Skeletal muscle tissue (tissue), 4 donors: ENCODE data around the gene PRRX1. TPM values are rescaled to one million over a fixed set of nuclear protein-coding genes. Genes with fewer than 3 reads are reported as not detected.
A peak's percentile ranks its signal among the peaks of the same experiment; 100 is the strongest.

Source experiments
- H3K27ac ChIP-seq: one replicate; pipeline ENCODE4 v1.7.0; 2013; ENCODE audit warnings: mild to moderate bottlenecking, low read depth, low read length, inconsistent platforms
- H3K27me3 ChIP-seq, 3 donors: one replicate each; pipeline ENCODE4 v1.7.0; 2013; ENCODE audit warnings: low read length in 3 of 3; ENCODE audit not compliant: control insufficient read depth in 3 of 3, insufficient read depth in 3 of 3
- H3K36me3 ChIP-seq, 3 donors: one replicate each; pipeline ENCODE4 v1.7.0; 2013; ENCODE audit warnings: low read length in 3 of 3; ENCODE audit not compliant: control insufficient read depth in 3 of 3, insufficient read depth in 3 of 3
- H3K4me1 ChIP-seq, 3 donors: one replicate each; pipeline ENCODE4 v1.7.0; 2013; ENCODE audit warnings: low read length in 3 of 3, mild to moderate bottlenecking in 3 of 3; ENCODE audit not compliant: control insufficient read depth in 3 of 3, insufficient read depth in 3 of 3
- H3K4me3 ChIP-seq, 3 donors: one replicate each; pipeline ENCODE4 v1.7.0; 2013; ENCODE audit warnings: low read length in 3 of 3
- H3K9ac ChIP-seq, 3 donors: one replicate each; pipeline ENCODE4 v1.7.0; 2013; ENCODE audit warnings: low read length in 3 of 3, mild to moderate bottlenecking in 3 of 3, moderate library complexity in 2 of 3, low read depth in 1 of 3
- H3K9me3 ChIP-seq, 3 donors: one replicate each; pipeline ENCODE4 v1.7.0; 2013; ENCODE audit warnings: low read length in 3 of 3; ENCODE audit not compliant: control insufficient read depth in 3 of 3
- total RNA-seq: library from RNA; depleted of rRNA; stranded (reverse); fragments of >200 nt; gene quantifications from one replicate; pipeline ENCODE4 v1.2.3, GENCODE V29; 2014
- donor health status: Osteomylitis.

Gene PRRX1
- total RNA-seq, 1 donor from 2014 or later: 127 TPM

DNA sequence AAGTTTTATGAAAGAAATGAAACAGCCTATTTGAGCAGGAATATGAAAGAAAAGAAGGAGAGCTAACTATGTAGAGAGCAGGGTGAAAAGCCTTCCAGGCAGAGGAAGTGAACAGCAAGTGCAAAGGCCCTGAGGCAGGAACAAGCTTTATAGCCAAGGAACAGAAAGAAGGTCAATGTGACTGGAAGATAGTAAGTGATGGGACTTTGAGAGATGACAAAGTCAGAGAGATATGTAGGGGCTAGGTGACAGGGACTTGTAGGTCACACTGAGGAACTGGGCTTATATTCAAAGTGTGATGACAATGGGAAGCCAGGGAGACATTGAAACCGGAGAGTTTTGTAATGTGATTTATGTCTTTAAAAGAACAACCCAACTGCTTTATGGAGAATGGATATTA, 18.9 kb downstream of the PRRX1 start:
- Histone ChIP-seq H3K27me3 (no peaks in the 10 kb centered on the region), H3K9ac (no peak overlapping the region), H3K36me3 (no peaks in the 10 kb centered on the region), H3K4me1 (peaks cover 17 to 37% (median 22%) of the 10 kb centered on the region in 3 donors), H3K27ac (no peak overlapping the region), H3K4me3 (no peak overlapping the region), H3K9me3 (no peaks in the 10 kb centered on the region)

DNA sequence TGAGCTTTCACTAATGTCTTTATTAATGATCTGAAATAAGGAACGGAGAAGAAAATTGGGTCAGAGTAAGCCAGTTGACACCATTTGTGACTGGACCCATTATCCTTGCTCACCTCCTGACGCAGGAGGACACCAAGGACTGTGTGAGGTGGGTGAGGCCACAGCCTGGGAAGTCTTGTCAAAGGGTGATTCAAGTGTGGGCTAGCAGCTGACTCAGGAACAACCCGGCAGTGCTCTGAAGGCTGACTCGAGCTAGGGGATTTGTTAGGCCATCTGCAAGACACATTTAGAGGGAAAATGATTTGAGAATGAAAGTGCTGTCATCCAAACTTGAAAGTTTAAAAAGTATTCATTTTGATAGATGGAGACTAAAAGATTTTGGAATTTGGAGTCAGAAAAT, 21.2 kb downstream of the PRRX1 start:
- no peaks in the 10 kb centered on the region for H3K9me3 ChIP-seq
- H3K27me3 ChIP-seq: no peaks in the 10 kb centered on the region
- H3K4me1 ChIP-seq: peaks cover 15 to 42% (median 19%) of the 10 kb centered on the region in 3 donors
- H3K27ac ChIP-seq: peak overlapping the region; percentile 2
- H3K4me3 ChIP-seq: no peak overlapping the region
- no peak overlapping the region for H3K9ac ChIP-seq
- no peaks in the 10 kb centered on the region for H3K36me3 ChIP-seq

DNA sequence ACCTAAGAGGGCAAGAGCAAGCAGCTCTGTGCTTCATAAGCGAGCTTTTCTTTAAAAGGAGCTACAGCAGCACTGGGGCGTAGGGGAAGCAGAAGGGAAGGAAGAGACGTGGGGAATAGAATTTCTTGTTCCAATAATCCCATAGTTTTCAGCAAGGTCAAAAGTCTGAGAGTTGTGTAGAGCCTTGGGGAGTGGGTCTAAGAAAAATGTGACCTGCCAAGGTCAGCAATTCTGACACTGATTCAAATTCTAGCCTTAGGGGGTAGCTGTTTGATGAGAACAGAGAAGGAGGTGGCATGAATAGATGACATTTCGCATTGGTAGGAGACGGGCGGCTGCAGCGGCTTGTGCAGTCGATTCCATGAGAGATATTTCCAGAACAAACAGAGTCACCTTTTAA, 22.4 kb downstream of the PRRX1 start:
- Histone ChIP-seq H3K27ac (no peak overlapping the region), H3K4me1 (peaks cover 15 to 38% (median 19%) of the 10 kb centered on the region in 3 donors), H3K9me3 (no peaks in the 10 kb centered on the region), H3K36me3 (no peaks in the 10 kb centered on the region), H3K27me3 (no peaks in the 10 kb centered on the region), H3K4me3 (no peak overlapping the region), H3K9ac (no peak overlapping the region)

DNA sequence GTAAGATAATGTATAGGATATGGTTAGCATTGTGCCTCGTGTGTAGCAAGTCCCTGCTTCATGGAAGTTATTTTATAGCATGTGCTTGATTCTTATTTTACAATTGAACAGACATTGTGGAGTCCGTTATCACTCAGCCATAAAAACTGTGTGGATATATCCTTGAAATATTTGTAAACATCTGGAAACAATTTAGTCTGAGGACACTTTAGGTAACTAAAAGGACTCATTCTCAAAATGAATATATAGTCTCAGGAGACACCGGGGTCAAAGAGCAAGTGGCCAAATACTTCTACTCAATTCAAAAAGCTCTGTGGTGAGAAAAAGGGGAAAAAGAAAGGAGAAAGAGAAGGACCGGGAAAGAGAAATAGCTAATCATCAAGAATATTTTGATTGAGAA, 23.7 kb downstream of the PRRX1 start:
- H3K9me3 ChIP-seq: no peaks in the 10 kb centered on the region
- H3K36me3 ChIP-seq: no peaks in the 10 kb centered on the region
- H3K4me3 ChIP-seq: no peak overlapping the region
- no peaks in the 10 kb centered on the region for H3K27me3 ChIP-seq
- H3K27ac ChIP-seq: no peak overlapping the region
- H3K4me1 ChIP-seq: peaks cover 16 to 41% (median 24%) of the 10 kb centered on the region in 3 donors
- no peak overlapping the region for H3K9ac ChIP-seq

DNA sequence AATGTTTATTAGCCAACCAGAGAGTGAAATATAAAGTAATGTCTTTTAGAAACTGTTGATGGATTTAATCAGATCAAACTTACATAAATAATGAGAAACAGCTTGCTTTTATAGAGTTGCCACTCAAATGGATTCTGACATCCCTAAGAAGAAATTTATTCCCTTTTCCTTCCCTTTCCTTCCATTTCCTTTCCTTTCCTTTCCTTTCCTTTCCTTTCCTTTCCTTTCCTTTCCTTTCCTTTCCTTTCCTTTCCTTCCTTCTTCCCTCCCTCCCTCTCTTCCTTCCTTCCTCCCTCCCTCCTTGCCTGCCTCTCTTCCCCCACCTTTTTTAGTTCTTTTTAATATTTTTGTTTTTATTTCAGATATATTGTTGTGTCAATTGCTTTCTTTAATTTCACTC, 27.3 kb downstream of the PRRX1 start:
- H3K4me1 ChIP-seq: peaks cover 24 to 56% (median 37%) of the 10 kb centered on the region in 3 donors
- H3K9me3 ChIP-seq: no peaks in the 10 kb centered on the region
- peak overlapping the region; percentile 2 for H3K27ac ChIP-seq
- no peak overlapping the region for H3K4me3 ChIP-seq
- no peaks in the 10 kb centered on the region for H3K36me3 ChIP-seq
- H3K27me3 ChIP-seq: no peaks in the 10 kb centered on the region
- no peak overlapping the region for H3K9ac ChIP-seq

DNA sequence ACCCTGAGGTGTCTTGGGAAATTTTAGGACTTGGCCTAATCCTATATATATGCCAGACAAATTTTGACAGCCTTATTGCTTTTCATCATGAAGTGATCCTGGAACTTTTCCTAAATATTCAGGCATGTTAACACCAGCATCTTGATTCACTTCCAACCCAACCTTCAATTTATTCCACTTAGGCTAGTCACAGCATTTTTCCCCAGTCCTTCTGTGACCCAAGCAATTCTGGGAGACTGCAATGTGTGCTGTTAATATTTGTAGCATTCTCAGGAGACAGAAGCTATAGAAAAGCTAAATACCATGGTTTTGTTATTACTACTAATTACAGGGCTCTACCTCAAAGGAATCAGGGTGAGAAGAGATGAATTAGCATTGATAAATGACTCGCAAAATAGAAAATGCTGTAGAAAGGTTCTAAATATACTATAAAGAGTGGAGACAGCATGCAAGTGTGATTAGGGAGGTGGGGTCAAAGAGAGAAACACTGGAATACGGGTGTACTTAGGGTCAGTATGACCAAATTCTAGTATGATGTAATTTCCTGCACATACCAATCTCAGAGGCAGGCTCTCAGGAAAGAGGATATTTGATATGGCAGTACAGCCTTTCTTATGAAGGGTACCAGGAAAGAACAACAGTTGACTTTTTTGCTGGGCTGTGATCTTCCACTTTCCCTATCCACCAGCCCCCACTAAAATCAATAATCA, 29.1 kb downstream of the PRRX1 start:
- H3K27ac ChIP-seq: peak overlapping the region; percentile 59
- H3K4me1 ChIP-seq: peaks cover 24 to 60% (median 41%) of the 10 kb centered on the region in 3 donors
- no peak overlapping the region for H3K4me3 ChIP-seq
- no peaks in the 10 kb centered on the region for H3K27me3 ChIP-seq
- H3K36me3 ChIP-seq: no peaks in the 10 kb centered on the region
- peak overlapping the region in 1 of 3 donors; percentile 13 for H3K9ac ChIP-seq
- no peaks in the 10 kb centered on the region for H3K9me3 ChIP-seq

DNA sequence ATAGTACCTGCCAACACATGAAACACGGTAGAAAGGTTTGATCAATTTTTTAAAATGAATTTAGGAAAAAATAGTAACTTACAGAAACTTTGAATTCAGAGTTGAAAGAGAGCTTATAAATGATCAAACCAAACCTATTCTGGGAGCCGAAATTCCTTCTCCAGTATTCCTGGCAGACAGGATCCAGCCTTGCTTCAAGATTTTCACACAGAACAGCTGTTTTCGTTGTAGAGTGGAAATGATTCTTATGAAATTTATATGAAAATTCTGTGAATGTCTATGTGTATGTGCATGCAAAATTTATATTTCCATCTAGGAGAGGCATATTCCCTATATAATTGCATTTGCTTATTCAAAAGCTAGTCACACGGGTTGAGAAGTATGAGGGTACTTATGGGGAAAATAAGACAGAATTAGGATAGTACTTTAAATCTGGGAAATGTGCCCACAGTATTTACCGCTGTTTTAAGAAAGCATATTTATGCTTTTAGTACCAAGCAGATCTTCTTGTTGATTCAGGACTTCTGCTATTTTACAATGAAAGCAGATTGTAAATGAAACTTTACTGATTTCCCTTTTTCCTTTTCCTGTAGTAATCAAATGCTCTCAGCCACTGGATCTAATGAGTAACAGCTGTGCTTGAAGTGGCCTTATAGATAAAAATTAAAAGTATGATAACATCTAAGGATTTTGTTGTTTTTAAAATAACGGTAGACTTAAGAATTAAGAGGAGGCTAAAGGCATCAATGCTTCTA, 30.4 kb downstream of the PRRX1 start:
- Histone ChIP-seq H3K27ac (peak overlapping the region; percentile 59), H3K4me3 (peak overlapping the region in 1 of 3 donors; percentile 30), H3K27me3 (no peaks in the 10 kb centered on the region), H3K36me3 (no peaks in the 10 kb centered on the region), H3K9me3 (no peaks in the 10 kb centered on the region), H3K9ac (peak overlapping the region in 1 of 3 donors; percentile 22), H3K4me1 (peaks cover 32 to 59% (median 48%) of the 10 kb centered on the region in 3 donors)

DNA sequence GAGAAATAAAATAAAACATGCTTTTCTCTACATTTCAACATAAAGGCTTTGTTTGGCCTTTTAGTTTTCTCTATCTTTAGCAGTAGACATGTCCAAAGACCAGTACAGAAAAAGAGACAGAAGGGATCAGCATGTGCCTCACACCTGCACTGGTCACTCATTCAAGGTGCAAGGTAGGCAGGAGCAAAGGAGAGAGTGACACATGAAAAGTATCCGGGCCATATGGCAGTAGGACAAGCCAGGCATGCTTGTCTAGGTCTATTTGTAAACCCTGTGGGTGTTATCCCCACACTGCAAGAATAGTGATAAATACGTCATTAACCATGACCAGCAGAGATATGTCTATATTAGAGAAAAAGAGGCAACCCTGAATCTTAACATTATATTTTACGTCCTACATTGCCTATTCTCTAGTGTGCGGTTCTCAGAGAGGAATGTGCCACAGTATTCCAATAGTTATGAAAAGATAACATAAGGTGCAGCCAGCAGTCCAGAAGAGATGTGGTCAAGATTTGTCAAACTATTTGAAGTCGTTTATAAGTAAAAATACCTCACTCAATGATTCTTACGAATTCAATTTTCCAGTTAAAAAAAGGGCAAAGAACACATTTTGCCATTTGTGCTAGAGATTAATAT, 32.1 kb downstream of the PRRX1 start:
- H3K9ac ChIP-seq: no peak overlapping the region
- peak overlapping the region; percentile 48 for H3K27ac ChIP-seq
- H3K36me3 ChIP-seq: no peaks in the 10 kb centered on the region
- peak overlapping the region in 1 of 3 donors; percentile 13 for H3K4me3 ChIP-seq
- no peaks in the 10 kb centered on the region for H3K27me3 ChIP-seq
- peaks cover 39 to 62% (median 60%) of the 10 kb centered on the region in 3 donors for H3K4me1 ChIP-seq
- no peaks in the 10 kb centered on the region for H3K9me3 ChIP-seq

DNA sequence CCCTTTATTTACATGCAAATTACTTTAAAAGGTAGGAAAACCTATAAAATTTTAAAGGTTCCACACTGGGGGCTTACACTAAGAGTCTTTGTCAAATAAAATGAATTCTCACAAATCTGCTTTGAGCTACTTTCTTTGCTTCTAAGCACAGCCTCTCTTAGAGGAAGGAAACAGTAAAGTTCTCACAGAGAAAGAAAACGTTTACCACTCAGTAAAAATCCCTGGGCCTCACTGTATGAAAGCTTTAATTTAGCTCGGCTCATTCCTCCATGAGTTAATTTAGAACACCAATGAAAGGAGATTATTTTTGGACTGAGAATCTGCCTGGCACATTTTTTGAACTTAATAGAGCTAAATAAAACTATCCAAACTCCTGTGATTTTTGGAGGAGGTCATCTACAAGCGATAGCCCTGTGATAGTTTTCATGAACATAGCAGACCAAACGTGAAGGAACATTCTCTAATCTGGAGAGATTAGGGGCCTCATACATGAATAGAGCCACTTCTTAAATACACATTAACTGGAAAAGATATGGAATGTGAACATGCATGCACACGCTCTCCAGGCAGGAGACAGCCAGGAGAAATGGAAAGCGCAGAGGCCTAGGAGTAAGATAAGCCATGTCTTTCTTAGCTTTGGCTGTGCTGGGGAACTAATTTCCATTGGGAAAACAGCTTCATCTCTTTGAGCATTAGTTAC, 32.8 kb downstream of the PRRX1 start:
- H3K27me3 ChIP-seq: no peaks in the 10 kb centered on the region
- no peaks in the 10 kb centered on the region for H3K9me3 ChIP-seq
- H3K27ac ChIP-seq: peak overlapping the region; percentile 48
- peak overlapping the region in 1 of 3 donors; percentile 1 for H3K9ac ChIP-seq
- H3K4me1 ChIP-seq: peaks cover 39 to 58% (median 58%) of the 10 kb centered on the region in 3 donors
- H3K4me3 ChIP-seq: no peak overlapping the region
- no peaks in the 10 kb centered on the region for H3K36me3 ChIP-seq
